ENCODE measurements around the gene B3GNT8. TPM values are rescaled to one million over a fixed set of nuclear protein-coding genes. Genes with fewer than 3 reads are reported as not detected.
"Not testable (repeated sequence)": the region's sequence is repeated elsewhere in the genome, so short reads cannot be mapped to it uniquely, and the experiment has no call there.

Gene B3GNT8, protein sequence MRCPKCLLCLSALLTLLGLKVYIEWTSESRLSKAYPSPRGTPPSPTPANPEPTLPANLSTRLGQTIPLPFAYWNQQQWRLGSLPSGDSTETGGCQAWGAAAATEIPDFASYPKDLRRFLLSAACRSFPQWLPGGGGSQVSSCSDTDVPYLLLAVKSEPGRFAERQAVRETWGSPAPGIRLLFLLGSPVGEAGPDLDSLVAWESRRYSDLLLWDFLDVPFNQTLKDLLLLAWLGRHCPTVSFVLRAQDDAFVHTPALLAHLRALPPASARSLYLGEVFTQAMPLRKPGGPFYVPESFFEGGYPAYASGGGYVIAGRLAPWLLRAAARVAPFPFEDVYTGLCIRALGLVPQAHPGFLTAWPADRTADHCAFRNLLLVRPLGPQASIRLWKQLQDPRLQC
- total RNA-seq (ENCODE audit: unreplicated experiment), result 10.7 TPM
- long read RNA-seq, partial matches to known transcripts, result 4 of 5 reads
- long read RNA-seq, other reads (novel, unspliced or antisense), result 0 of 5 reads

DNA sequence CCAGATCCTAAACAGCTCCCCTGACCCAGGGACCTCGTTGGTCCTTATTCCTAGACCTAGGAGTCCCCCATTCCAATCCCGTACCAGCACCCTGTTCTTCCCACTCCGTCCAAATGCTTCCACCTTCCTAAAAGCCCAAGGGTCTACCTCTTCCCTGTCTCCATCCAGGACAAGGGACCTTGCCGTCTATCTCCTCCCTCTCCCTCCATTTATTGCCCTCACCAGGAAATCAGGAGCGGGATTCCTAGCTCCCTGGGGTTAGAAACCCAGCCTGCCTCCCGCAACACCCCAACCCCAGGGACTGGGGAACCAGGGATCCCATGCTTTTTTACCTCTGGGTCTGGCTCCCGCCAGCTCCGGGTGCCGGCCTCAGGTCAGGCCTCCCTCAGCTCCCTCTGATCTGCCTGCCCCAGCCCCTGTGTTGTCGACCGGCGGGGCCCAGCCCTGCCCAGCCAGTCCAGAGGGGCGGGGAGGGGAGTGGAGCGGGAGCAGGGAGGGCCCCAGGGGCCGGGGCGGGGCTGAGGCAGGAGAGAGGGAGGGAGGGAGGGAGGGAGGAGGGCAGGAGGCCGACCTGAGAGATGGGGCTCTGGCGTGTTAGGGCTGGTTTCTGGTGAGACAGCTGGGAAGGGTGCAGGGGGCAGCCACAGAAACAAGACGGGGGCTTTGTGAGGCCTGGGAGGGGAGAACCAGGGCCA is at the start of gene B3GNT8:
B3GNT8 (minus strand) TSS at position 423 of the 695 bp plus-strand sequence. CDS start 596 bp downstream, outside the sequence.
- H3K4me1 Mint-ChIP-seq (ENCODE audit: unreplicated experiment), result peaks cover 27% of the 10 kb centered on the region
- DNase-seq (ENCODE audit: low spot score), result peak; percentile 56
- peak within 1 kb of the TSS; percentile 64 for H3K27ac Mint-ChIP-seq (ENCODE audit: unreplicated experiment)
- peaks cover 13% of the 10 kb centered on the region for H3K36me3 Mint-ChIP-seq (ENCODE audit: low read depth, unreplicated experiment)
- H3K9me3 Mint-ChIP-seq (ENCODE audit: unreplicated experiment), result no peaks in the 10 kb centered on the region
- peaks cover 8% of the 10 kb centered on the region for H3K27me3 Mint-ChIP-seq (ENCODE audit: unreplicated experiment)
- TF ChIP-seq, protein P1, sequence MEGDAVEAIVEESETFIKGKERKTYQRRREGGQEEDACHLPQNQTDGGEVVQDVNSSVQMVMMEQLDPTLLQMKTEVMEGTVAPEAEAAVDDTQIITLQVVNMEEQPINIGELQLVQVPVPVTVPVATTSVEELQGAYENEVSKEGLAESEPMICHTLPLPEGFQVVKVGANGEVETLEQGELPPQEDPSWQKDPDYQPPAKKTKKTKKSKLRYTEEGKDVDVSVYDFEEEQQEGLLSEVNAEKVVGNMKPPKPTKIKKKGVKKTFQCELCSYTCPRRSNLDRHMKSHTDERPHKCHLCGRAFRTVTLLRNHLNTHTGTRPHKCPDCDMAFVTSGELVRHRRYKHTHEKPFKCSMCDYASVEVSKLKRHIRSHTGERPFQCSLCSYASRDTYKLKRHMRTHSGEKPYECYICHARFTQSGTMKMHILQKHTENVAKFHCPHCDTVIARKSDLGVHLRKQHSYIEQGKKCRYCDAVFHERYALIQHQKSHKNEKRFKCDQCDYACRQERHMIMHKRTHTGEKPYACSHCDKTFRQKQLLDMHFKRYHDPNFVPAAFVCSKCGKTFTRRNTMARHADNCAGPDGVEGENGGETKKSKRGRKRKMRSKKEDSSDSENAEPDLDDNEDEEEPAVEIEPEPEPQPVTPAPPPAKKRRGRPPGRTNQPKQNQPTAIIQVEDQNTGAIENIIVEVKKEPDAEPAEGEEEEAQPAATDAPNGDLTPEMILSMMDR (IDR thresholded peaks at IDR 0.05; ENCODE audit: unreplicated experiment), result no peak
- H3K4me3 Mint-ChIP-seq (ENCODE audit: unreplicated experiment), result peak within 1 kb of the TSS; percentile 93

DNA sequence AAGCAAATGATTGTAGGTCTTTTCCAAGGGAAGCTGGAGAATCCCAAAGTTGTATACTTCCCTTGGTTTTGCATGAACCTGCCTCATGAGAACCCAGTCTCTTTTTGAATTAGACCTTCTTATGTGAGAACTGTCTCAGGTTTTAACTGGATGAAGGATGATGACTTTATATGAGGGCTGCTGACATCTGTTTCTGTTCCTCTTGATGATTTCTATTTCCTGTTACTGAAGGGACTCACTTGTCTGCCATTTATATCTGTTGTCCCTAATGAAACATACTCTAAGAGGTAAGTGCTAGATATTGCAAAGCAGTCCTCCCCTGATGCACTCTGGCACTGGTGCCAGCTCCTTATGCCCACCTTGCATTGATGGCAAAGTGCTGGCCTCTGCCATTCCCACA is 49.4 kb upstream of the B3GNT8 start:
- DNase-seq (ENCODE audit: low spot score), result no peak
- Mint-ChIP-seq H3K27me3 (ENCODE audit: unreplicated experiment) (peaks cover 12% of the 10 kb centered on the region), H3K4me1 (ENCODE audit: unreplicated experiment) (peaks cover 46% of the 10 kb centered on the region), H3K4me3 (ENCODE audit: unreplicated experiment) (peak overlapping the region; percentile 73), H3K27ac (ENCODE audit: unreplicated experiment) (no peak overlapping the region), H3K9me3 (ENCODE audit: unreplicated experiment) (peaks cover 25% of the 10 kb centered on the region), H3K36me3 (ENCODE audit: low read depth, unreplicated experiment) (peaks cover 62% of the 10 kb centered on the region)
- TF ChIP-seq, protein P1 (IDR thresholded peaks at IDR 0.05; ENCODE audit: unreplicated experiment), result no peak

DNA sequence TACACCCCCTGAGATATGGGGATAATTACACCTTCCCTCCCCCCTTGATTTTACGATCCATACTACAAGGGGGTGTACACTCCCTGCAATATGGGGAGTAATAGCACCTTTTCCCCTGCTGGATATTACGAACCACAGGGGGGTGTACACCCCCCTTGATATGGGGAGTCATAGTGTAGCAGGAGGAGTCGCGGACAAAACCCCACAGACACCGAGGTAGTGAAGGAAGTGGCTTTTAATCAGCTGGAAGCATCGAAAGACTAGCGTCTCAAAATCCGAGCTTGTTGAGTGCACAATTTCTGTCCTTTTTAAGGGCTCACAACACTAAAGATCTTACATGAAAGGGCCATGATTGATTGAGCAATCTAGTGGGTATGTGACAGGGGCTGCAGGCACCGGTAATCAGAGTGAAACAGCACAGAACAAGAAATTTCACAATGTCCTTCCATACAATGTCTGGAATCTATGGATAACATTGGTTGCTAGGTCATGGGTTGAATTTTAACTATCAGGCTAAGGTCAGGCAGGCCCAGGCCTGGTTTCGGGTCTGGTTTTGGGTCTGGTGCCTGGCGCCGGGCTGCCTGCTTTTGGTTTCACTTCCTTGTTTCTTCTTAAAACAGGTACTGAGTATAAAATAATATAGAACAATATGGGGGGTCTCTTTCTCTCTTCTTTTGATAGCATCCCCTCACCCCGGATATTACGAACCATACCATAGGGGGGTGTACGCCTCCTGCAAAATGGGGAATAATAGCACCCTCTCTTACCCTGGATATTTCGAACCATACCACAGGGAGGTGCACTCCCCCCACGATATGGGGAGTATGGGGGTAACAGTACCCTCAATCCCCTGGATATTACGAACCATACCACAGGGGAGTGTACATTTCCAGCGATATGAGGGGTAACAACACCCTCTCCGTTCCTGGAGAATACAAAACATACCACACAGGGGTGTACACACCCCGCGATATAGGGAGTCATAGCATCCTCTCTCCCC is 36.4 kb upstream of the B3GNT8 start:
- DNase-seq (ENCODE audit: low spot score); H3K27me3 Mint-ChIP-seq (ENCODE audit: unreplicated experiment); H3K9me3 Mint-ChIP-seq (ENCODE audit: unreplicated experiment); H3K27ac Mint-ChIP-seq (ENCODE audit: unreplicated experiment); H3K4me1 Mint-ChIP-seq (ENCODE audit: unreplicated experiment): not testable (repeated sequence)
- Mint-ChIP-seq H3K4me3 (ENCODE audit: unreplicated experiment) (peak overlapping the region; percentile 52), H3K36me3 (ENCODE audit: low read depth, unreplicated experiment) (peaks cover 55% of the 10 kb centered on the region)

DNA sequence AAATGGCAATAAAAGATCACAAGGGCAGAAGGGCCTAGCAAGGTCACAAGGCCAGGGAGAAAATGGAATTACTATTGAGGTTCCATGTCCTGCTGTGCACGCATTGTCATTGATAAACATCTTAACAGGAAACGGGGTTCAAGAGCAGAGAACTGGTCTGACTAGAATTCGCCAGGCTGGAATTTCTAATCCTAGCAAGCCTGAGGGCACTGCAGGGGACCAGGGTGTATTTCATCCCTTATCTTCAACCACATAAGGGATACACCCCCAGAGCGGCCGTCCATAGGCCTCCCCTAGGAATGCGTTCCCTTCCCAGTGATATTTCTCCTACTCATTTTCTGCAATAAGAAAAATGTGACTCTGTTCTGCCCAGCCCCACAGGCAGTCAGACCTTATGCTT is 35.3 kb upstream of the B3GNT8 start:
- Mint-ChIP-seq H3K4me3 (ENCODE audit: unreplicated experiment) (peak overlapping the region; percentile 47), H3K27ac (ENCODE audit: unreplicated experiment) (no peak overlapping the region), H3K4me1 (ENCODE audit: unreplicated experiment) (peaks cover 15% of the 10 kb centered on the region), H3K36me3 (ENCODE audit: low read depth, unreplicated experiment) (peaks cover 59% of the 10 kb centered on the region), H3K9me3 (ENCODE audit: unreplicated experiment) (peaks cover 6% of the 10 kb centered on the region), H3K27me3 (ENCODE audit: unreplicated experiment) (peaks cover 5% of the 10 kb centered on the region)
- TF ChIP-seq, protein P1 (IDR thresholded peaks at IDR 0.05; ENCODE audit: unreplicated experiment), result no peak
- DNase-seq (ENCODE audit: low spot score), result no peak

DNA sequence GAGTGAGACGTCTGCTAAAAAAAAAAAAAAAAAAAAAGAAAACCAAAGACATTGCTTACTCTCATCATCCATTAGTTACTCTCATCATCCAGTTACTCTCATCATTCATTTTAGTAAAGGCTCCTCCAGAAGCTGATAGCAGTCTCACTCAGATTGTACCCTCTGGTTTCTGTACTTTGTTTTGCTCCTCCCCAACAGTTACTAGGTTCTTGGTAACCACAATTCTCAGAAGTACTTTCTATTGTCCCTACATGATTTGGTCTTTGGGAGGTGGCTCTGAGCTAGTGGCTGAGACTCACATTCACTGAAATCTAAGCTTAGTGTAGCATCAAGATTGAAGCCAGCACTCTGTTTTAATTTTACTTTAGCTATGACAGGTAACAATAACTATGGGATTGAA is 30.1 kb upstream of the B3GNT8 start:
- TF ChIP-seq, protein P1 (IDR thresholded peaks at IDR 0.05; ENCODE audit: unreplicated experiment), result no peak
- Mint-ChIP-seq H3K4me1 (ENCODE audit: unreplicated experiment) (peaks cover 31% of the 10 kb centered on the region), H3K9me3 (ENCODE audit: unreplicated experiment) (no peaks in the 10 kb centered on the region), H3K36me3 (ENCODE audit: low read depth, unreplicated experiment) (peaks cover 35% of the 10 kb centered on the region), H3K27me3 (ENCODE audit: unreplicated experiment) (peaks cover 2% of the 10 kb centered on the region), H3K27ac (ENCODE audit: unreplicated experiment) (peak overlapping the region; percentile 73), H3K4me3 (ENCODE audit: unreplicated experiment) (peak overlapping the region; percentile 54)
- no peak for DNase-seq (ENCODE audit: low spot score)

All from endothelial cell (in vitro differentiated cells).